GM19328 (cell line): ENCODE results near the gene PLK2.

Experiments
- ATAC-seq: cut with Tn5 transposase; IDR thresholded peaks from one replicate; pipeline ENCODE4 v1.9.1; 2021; ENCODE audit warnings: mild to moderate bottlenecking, moderate library complexity; ENCODE audit not compliant: unreplicated experiment

PLK2 gene

GRCh38 chr5:58451732-58452565 lies 7.9 kb downstream of the PLK2 start:
- no peak for ATAC-seq

- no peak for ATAC-seq
These were observed 8.9 kb downstream of the PLK2 start for GRCh38 chr5:58450811-58451629.

- no peak for ATAC-seq
These were observed 9.9 kb downstream of the PLK2 start for GRCh38 chr5:58450018-58450417.

GRCh38 chr5:58447226-58447625 lies 12.7 kb downstream of the PLK2 start:
- no peak for ATAC-seq

- ATAC-seq, result no peak
These were observed 13.9 kb downstream of the PLK2 start for GRCh38 chr5:58446024-58446423.

- no peak for ATAC-seq
These were observed 15.1 kb downstream of the PLK2 start for GRCh38 chr5:58444805-58445204.

GRCh38 chr5:58440901-58441460 lies 18.9 kb downstream of the PLK2 start:
- ATAC-seq, result no peak

GRCh38 chr5:58439094-58439644 lies 20.7 kb downstream of the PLK2 start:
- ATAC-seq, result no peak

GRCh38 chr5:58437661-58438060 lies 22.2 kb downstream of the PLK2 start:
- no peak for ATAC-seq

- ATAC-seq, result no peak
These were observed 28.1 kb downstream of the PLK2 start for GRCh38 chr5:58431832-58432231.

GRCh38 chr5:58412932-58413331 lies 47.0 kb downstream of the PLK2 start:
- ATAC-seq, result no peak

GRCh38 chr5:58412081-58412480 lies 47.8 kb downstream of the PLK2 start:
- no peak for ATAC-seq

GRCh38 chr5:58411372-58411771 lies 48.5 kb downstream of the PLK2 start:
- no peak for ATAC-seq

GRCh38 chr5:58410441-58410840 lies 49.4 kb downstream of the PLK2 start:
- ATAC-seq, result no peak

GRCh38 chr5:58407042-58407719 lies 52.7 kb downstream of the PLK2 start:
- no peak for ATAC-seq

GRCh38 chr5:58406394-58406793 lies 53.5 kb downstream of the PLK2 start:
- ATAC-seq, result no peak

GRCh38 chr5:58405175-58405574 lies 54.7 kb downstream of the PLK2 start:
- ATAC-seq, result no peak

GRCh38 chr5:58404734-58405133 lies 55.2 kb downstream of the PLK2 start:
- ATAC-seq, result no peak
